ENCODE results near the gene TFB1M.
A peak's percentile ranks its signal among the peaks of the same experiment; 100 is the strongest.
"Not testable (repeated sequence)": the region's sequence is repeated elsewhere in the genome, so short reads cannot be mapped to it uniquely, and the experiment has no call there.

TFB1M gene

GRCh38 chr6:155329460-155330132, 15.3 kb upstream of the TFB1M start:
- no peak for DNase-seq (ENCODE audit: low spot score)

- no peak for DNase-seq (ENCODE audit: low spot score)
Measured at GRCh38 chr6:155328539-155329459, 14.5 kb upstream of the TFB1M start.

- DNase-seq (ENCODE audit: low spot score), result no peak
Measured at GRCh38 chr6:155328074-155328538, 13.8 kb upstream of the TFB1M start.

DNA sequence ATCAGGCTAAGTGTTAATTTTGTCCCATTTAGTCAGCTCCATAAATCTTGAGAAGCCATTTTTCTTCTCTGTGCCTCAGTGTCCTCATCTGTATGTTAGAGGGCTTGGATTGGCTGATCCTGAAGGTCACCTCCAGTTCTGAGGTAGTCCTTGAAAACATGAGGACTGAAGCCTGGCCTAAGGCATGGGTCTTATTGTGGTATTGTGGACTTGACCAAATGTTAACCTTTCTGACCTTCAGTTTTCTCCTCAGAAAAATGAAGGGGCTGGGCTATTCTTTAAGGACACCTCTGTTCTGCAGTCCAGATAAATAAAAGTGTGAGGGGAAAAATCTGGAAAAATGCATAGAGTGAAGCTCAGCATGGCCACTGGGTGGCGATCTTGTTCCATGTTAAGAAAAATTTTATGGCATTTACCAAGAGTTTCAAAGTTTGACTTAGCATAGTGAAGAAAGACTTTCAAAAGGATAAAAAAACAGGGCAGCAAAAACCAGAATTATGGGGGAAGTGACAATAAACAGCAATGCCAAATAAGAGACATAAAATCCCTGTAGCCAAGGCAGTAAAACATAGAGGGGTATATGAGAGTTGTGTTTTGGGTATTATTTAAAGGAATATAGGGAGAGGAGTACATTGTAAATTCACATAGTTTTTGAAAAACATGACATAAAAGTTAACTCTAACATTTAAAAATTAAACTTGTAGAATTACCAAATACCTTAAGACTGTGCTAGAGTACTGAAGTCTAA, 13.2 kb upstream of the TFB1M start:
- DNase-seq (ENCODE audit: low spot score), result peak; percentile 56

DNA sequence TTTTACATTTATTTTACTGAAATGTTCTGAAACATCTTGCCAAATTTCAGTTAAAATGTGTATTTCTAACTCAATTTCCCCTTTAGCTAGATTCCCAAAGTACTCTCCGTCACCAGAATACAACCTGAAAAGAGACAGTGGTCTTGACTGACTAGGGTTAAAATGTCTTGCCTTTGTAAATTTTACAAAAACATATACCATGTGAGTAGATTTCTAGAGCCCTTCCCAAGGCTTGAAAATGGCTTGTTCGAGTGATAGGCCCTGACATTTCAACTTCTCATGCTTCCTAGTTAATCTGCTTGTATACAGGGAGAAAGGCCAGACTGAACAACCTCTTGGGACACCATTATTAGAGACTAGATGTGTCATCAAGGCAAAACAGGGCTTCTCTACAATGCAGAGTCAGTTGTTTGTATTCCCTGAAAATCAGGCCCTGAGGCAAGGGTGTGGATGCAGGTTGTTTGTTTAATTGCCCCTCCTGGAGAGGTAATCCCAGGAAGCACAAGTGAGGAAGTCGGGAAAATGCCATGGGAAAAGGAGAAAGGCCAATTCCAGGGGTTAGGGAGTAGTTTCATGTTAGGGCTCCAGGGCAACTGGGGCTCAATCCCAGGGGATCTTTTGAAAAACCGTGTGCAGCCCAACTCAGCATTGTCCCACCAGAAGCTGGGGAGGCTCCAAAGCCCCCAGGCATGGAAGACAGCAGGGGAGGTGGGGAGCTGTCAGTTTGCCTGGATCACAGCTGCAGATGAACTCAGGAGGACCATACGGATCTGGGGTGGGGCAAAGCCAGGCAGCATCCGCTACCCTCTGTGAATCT, 11.6 kb upstream of the TFB1M start:
- DNase-seq (ENCODE audit: low spot score), result no peak

- DNase-seq (ENCODE audit: low spot score), result no peak
Measured at GRCh38 chr6:155324993-155325392, 10.7 kb upstream of the TFB1M start.

DNA sequence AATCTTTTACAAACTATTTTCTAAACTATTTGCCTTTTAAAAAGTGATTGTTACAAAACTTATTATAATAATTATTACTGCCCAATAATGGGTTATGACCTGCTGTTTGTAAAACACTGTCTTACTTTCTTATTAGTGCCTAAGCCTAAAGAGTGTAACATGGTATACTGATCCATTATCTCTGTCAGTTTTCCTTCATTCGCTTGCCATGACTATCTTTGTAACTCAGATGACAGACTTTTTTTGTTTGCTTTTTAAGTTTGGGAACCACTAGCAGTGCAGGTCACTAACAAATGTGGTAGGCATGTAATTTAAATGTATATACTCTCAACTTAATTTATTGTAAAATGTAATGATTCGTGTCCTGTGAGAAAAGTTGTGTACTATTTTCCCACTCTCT, 9.9 kb upstream of the TFB1M start:
- no peak for DNase-seq (ENCODE audit: low spot score)

DNA sequence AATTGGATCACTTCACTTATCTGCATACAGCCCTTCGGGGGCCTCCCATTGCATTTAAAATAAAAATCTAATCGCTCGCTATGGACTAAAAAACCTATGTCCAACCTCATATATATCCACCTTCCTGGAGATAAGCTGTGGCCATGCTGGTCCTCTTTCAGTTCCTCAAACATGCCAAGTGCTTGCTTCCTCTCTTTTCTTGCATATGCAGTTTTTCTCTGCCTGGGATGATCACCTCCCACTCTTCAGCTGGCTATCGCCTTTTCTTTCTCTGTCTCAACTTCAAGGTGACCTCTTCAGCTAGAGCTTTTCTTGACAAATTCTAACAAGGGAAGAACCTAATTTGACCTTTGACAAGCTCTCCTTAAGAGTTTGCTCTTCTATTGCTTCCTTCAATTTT, 5.6 kb upstream of the TFB1M start:
- DNase-seq (ENCODE audit: low spot score), result no peak

- peak; percentile 21 for DNase-seq (ENCODE audit: low spot score)
Measured at GRCh38 chr6:155317186-155317585, 2.9 kb upstream of the TFB1M start.

DNA sequence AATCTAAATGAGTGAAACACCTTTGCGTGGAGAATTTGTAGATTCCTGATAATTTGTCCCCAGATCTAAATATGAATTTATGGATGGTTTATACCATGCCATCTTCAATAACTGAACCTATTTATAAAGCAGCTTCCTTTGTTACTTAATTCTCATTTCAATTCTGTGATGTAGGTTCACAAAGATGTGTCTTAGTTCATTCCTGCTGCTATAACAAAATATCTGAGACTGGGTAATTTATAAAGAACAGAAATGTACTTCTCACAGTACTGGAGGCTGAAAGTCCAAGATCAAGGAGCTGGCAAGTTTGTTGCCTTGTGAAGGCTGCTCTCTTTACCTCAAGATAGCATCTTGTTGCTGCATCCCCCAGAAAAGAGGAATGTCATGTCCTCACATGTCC, 2.1 kb upstream of the TFB1M start:
- no peak for DNase-seq (ENCODE audit: low spot score)

- DNase-seq (ENCODE audit: low spot score), result no peak
Measured at GRCh38 chr6:155315516-155315871, 1.2 kb upstream of the TFB1M start.

GRCh38 chr6:155314773-155315515, 660 bp upstream of the TFB1M start:
- no peak for DNase-seq (ENCODE audit: low spot score)

DNA sequence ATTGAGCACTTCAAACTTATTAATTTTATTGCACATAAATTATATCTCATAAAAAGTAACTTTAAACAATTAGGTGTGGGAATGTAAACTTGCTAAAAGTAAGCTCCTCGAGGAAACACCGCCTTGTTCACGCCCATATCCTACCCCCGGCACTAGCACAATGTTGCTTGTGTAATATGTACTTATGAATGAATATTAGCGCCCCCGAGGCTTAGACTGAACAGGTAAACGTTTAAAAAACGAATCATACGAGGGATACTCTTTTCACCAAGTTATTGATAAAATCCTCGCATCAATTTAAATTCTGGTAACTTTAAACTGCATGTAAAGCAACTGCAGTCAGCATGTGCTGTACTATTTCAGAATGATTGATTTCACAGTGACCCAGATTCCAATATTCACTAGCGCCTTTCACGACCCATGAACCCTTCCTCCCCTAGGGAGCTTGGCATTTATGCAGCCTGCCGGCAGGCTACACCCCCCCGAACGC, 637 bp downstream of the TFB1M start:
- no peak for DNase-seq (ENCODE audit: low spot score)

- DNase-seq (ENCODE audit: low spot score), result not testable (repeated sequence)
Measured at GRCh38 chr6:155312950-155313349, 1.3 kb downstream of the TFB1M start.

GRCh38 chr6:155311583-155311982, 2.7 kb downstream of the TFB1M start:
- no peak for DNase-seq (ENCODE audit: low spot score)

DNA sequence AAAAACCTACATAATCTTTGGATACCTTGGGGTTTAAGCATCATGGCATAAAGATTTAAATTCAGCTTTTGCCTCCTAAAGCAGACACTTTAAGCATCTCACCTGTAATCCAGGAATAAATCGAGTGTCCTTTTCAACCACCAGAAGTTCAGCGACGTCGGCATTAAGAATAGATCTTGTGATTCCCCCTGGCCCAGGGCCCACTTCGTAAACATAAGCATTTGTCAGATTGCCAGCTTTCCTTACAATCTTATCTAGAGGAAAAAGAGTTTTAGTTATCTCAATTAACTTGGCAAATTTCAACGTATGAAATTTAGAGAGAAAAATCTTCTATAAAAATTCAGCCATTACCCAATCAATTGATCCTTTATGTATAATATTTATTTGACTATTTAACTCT, 3.2 kb downstream of the TFB1M start:
- DNase-seq (ENCODE audit: low spot score), result no peak

- no peak for DNase-seq (ENCODE audit: low spot score)
Measured at GRCh38 chr6:155310596-155310995, 3.7 kb downstream of the TFB1M start.

GRCh38 chr6:155309150-155309549, 5.1 kb downstream of the TFB1M start:
- no peak for DNase-seq (ENCODE audit: low spot score)

DNA sequence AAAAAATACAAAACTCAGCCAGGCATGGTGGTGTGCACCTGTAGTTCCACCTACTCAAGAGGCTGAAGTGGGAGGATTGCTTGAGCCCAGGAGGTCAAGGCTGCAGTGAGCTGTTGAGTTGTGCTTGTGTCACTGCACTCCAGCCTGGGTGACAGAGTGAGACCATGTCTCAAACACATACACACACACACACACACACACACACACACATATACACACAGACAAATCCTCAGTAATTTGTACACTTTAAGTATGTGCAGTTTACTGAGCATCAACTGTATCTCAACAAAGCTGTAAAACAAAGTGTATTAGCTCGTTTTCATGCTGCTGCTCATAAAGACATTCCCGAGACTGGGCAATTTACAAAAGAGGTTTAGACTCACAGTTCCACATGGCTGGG, 7.3 kb downstream of the TFB1M start:
- no peak for DNase-seq (ENCODE audit: low spot score)

- no peak for DNase-seq (ENCODE audit: low spot score)
Measured at GRCh38 chr6:155303361-155303870, 10.9 kb downstream of the TFB1M start.

- no peak for DNase-seq (ENCODE audit: low spot score)
Measured at GRCh38 chr6:155301867-155302266, 12.4 kb downstream of the TFB1M start.
